Hepatocyte (in vitro differentiated cells): Measurements from ENCODE around the gene ZSCAN26.

ENCODE experiments used
- EZH2phosphoT487 ChIP-seq: fragments of 200-600 bp; sonication (generic); IDR thresholded peaks from one replicate; pipeline ENCODE4 v1.6.1; 2018; ENCODE audit warnings: antibody characterized with exemption, mild to moderate bottlenecking, low read depth, moderate library complexity; ENCODE audit not compliant: unreplicated experiment, severe bottlenecking
- TF ChIP-seq, protein P1 (sequence below): fragments of 200-600 bp; sonication (generic); IDR thresholded peaks from 2 replicates; pipeline ENCODE4 v1.5.1; 2016; ENCODE audit warnings: antibody characterized with exemption, mild to moderate bottlenecking; ENCODE audit not compliant: poor library complexity

DNA sequence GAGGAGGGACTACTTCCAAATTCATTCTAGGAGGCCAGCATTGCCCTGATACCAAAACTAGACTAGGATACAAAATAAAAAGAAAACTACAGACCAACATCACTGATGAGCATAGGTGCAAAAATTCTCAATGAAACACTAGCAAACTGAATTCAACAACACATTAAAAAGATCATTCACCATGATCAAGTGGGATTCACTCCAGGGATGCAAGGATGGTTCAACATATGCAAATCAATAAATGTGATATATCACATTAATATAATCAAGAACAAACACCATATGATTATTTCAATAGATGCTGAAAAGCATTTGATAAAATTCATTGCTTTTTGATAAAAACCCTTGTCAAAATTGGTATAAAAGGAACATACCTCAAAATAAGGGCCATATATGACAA lies 24.6 kb downstream of the ZSCAN26 start:
- TF ChIP-seq, protein P1, sequence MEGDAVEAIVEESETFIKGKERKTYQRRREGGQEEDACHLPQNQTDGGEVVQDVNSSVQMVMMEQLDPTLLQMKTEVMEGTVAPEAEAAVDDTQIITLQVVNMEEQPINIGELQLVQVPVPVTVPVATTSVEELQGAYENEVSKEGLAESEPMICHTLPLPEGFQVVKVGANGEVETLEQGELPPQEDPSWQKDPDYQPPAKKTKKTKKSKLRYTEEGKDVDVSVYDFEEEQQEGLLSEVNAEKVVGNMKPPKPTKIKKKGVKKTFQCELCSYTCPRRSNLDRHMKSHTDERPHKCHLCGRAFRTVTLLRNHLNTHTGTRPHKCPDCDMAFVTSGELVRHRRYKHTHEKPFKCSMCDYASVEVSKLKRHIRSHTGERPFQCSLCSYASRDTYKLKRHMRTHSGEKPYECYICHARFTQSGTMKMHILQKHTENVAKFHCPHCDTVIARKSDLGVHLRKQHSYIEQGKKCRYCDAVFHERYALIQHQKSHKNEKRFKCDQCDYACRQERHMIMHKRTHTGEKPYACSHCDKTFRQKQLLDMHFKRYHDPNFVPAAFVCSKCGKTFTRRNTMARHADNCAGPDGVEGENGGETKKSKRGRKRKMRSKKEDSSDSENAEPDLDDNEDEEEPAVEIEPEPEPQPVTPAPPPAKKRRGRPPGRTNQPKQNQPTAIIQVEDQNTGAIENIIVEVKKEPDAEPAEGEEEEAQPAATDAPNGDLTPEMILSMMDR: no peak
- no peak for TF ChIP-seq EZH2phosphoT487
